ENCODE data around the gene ANKRD24. TPM values are rescaled to one million over a fixed set of nuclear protein-coding genes. Genes with fewer than 3 reads are reported as not detected.

ANKRD24 gene
- total RNA-seq, 1 experiment from 2014 or later = 0.39 TPM

DNA sequence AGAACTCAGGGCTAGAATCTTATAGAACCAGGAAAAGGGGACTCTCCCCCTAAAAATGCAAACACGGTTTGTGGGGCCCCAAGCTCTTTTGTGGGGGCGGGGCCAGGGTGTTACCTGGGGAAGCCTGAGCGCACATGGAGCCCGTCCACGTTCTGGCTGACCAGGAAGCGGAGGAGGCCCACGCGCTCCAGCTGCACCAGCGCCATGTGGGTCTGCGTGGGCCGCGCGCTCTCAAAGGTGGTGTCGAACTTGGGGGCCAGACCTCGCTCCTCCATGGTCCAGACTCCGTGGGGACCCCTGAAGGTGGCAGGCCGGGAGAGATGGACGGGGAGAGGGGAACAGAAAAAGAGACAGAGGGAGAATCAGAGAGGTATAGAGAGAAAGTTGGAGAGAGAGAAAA lies 3.5 kb upstream of the ANKRD24 start:
- POLR2A ChIA-PET = no interaction called here
- Mint-ChIP-seq H3K9me3 (ENCODE audit: unreplicated experiment) (no peaks in the 10 kb centered on the region), H3K27ac (ENCODE audit: unreplicated experiment) (no peak overlapping the region), H3K4me1 (ENCODE audit: low read depth, unreplicated experiment) (no peaks in the 10 kb centered on the region), H3K4me3 (ENCODE audit: unreplicated experiment) (no peak overlapping the region), H3K36me3 (ENCODE audit: insufficient read depth, unreplicated experiment) (peaks cover 8% of the 10 kb centered on the region), H3K27me3 (ENCODE audit: insufficient read depth, unreplicated experiment) (no peaks in the 10 kb centered on the region)
- Histone ChIP-seq H3K27me3 (replicated peaks; ENCODE audit: control insufficient read depth, insufficient read depth, low read length) (no peaks in the 10 kb centered on the region), H3K36me3 (ENCODE audit: control insufficient read depth, insufficient read depth, low read length) (peaks cover 2% of the 10 kb centered on the region; the same call in 1 of the 2 replicates), H3K4me3 (ENCODE audit: low read depth, low read length) (no peak overlapping the region), H3K9me3 (no peaks in the 10 kb centered on the region), H3K4me1 (0 out of 2 replicates have a peak, but pooled peaks cover 11% of the 10 kb centered on the region)
- intact Hi-C loops (cut with micrococcal nuclease; ENCODE audit: unreplicated experiment) = no loop called here
- no TSS peak for BruUV-seq (replicated peaks)
- DNase-seq = no peak
- TF ChIP-seq CTCF (IDR thresholded peaks at IDR 0.05; ENCODE audit: insufficient read depth in 1 of 2, low read depth in 1 of 2, low read length in 1 of 2, severe bottlenecking in 1 of 2, unreplicated experiment in 1 of 2) = no peak
- CTCF ChIA-PET = interaction anchor here (0.7 kb wide), 1 partner anchor 18 kb away, joined by 3 read pairs; no protein-coding TSS in a partner anchor

GRCh38 chr19:4181053-4181508 lies 1.4 kb upstream of the ANKRD24 start:
- no peaks in the 10 kb centered on the region for H3K4me1 Mint-ChIP-seq (ENCODE audit: low read depth, unreplicated experiment)
- peaks cover 8% of the 10 kb centered on the region for H3K36me3 Mint-ChIP-seq (ENCODE audit: insufficient read depth, unreplicated experiment)
- H3K4me3 Mint-ChIP-seq (ENCODE audit: unreplicated experiment) = peak overlapping the region; percentile 100
- intact Hi-C loops (cut with micrococcal nuclease; ENCODE audit: unreplicated experiment) = no loop called here
- Histone ChIP-seq H3K9me3 (no peaks in the 10 kb centered on the region), H3K4me1 (0 out of 2 replicates have a peak, but pooled peaks cover 11% of the 10 kb centered on the region), H3K27me3 (replicated peaks; ENCODE audit: control insufficient read depth, insufficient read depth, low read length) (no peaks in the 10 kb centered on the region), H3K4me3 (ENCODE audit: low read depth, low read length) (no peak overlapping the region), H3K36me3 (ENCODE audit: control insufficient read depth, insufficient read depth, low read length) (peaks cover 2% of the 10 kb centered on the region; the same call in 1 of the 2 replicates)
- no peak for DNase-seq
- no peak for TF ChIP-seq CTCF (IDR thresholded peaks at IDR 0.05; ENCODE audit: insufficient read depth in 1 of 2, low read depth in 1 of 2, low read length in 1 of 2, severe bottlenecking in 1 of 2, unreplicated experiment in 1 of 2)
- no peaks in the 10 kb centered on the region for H3K9me3 Mint-ChIP-seq (ENCODE audit: unreplicated experiment)
- no peak overlapping the region for H3K27ac Mint-ChIP-seq (ENCODE audit: unreplicated experiment)
- ChIA-PET POLR2A (no interaction called here), CTCF (no interaction called here)
- no TSS peak for BruUV-seq (replicated peaks)
- no peaks in the 10 kb centered on the region for H3K27me3 Mint-ChIP-seq (ENCODE audit: insufficient read depth, unreplicated experiment)

- Histone ChIP-seq H3K9me3 (no peaks in the 10 kb centered on the region), H3K4me3 (ENCODE audit: low read depth, low read length) (no peak overlapping the region), H3K27me3 (replicated peaks; ENCODE audit: control insufficient read depth, insufficient read depth, low read length) (no peaks in the 10 kb centered on the region), H3K4me1 (0 out of 2 replicates have a peak, but pooled peaks cover 11% of the 10 kb centered on the region), H3K36me3 (ENCODE audit: control insufficient read depth, insufficient read depth, low read length) (peaks cover 2% of the 10 kb centered on the region; the same call in 1 of the 2 replicates)
- ChIA-PET POLR2A (no interaction called here), CTCF (no interaction called here)
- intact Hi-C loops (cut with micrococcal nuclease; ENCODE audit: unreplicated experiment) = no loop called here
- BruUV-seq (replicated peaks) = no TSS peak
- Mint-ChIP-seq H3K27ac (ENCODE audit: unreplicated experiment) (no peak overlapping the region), H3K9me3 (ENCODE audit: unreplicated experiment) (no peaks in the 10 kb centered on the region), H3K4me1 (ENCODE audit: low read depth, unreplicated experiment) (no peaks in the 10 kb centered on the region), H3K36me3 (ENCODE audit: insufficient read depth, unreplicated experiment) (peaks cover 8% of the 10 kb centered on the region), H3K27me3 (ENCODE audit: insufficient read depth, unreplicated experiment) (no peaks in the 10 kb centered on the region), H3K4me3 (ENCODE audit: unreplicated experiment) (peak overlapping the region; percentile 57)
- no peak for DNase-seq
- no peak for TF ChIP-seq CTCF (IDR thresholded peaks at IDR 0.05; ENCODE audit: insufficient read depth in 1 of 2, low read depth in 1 of 2, low read length in 1 of 2, severe bottlenecking in 1 of 2, unreplicated experiment in 1 of 2)
Measured at GRCh38 chr19:4183967-4184717, 1.7 kb downstream of the ANKRD24 start.

Data from Caco-2 (cell line).